ENCODE measurements around the gene STK33.

The STK33 gene

GRCh38 chr11:8392886-8393285, 201.1 kb downstream of the STK33 start:
- H3K9me3 ChIP-seq (ENCODE audit: control insufficient read depth, low read length) = no peaks in the 10 kb centered on the region
- H3K27ac ChIP-seq (ENCODE audit: insufficient read depth, low read length, poor library complexity, severe bottlenecking) = no peak overlapping the region
- no peaks in the 10 kb centered on the region for H3K4me1 ChIP-seq (ENCODE audit: control insufficient read depth, insufficient read depth, low read length, poor library complexity, severe bottlenecking)
- H3K4me3 ChIP-seq (ENCODE audit: insufficient read depth, low read depth, low read length, poor library complexity, severe bottlenecking) = no peak overlapping the region
- H3K27me3 ChIP-seq (replicated peaks; ENCODE audit: control insufficient read depth, insufficient read depth, low read length, poor library complexity, severe bottlenecking) = no peaks in the 10 kb centered on the region
- no peak for DNase-seq
- H3K36me3 ChIP-seq (ENCODE audit: control insufficient read depth, insufficient read depth, low read length) = no peaks in the 10 kb centered on the region

GRCh38 chr11:8392166-8392565, 201.9 kb downstream of the STK33 start:
- no peak overlapping the region for H3K27ac ChIP-seq (ENCODE audit: insufficient read depth, low read length, poor library complexity, severe bottlenecking)
- no peaks in the 10 kb centered on the region for H3K4me1 ChIP-seq (ENCODE audit: control insufficient read depth, insufficient read depth, low read length, poor library complexity, severe bottlenecking)
- H3K9me3 ChIP-seq (ENCODE audit: control insufficient read depth, low read length) = no peaks in the 10 kb centered on the region
- DNase-seq = no peak
- H3K4me3 ChIP-seq (ENCODE audit: insufficient read depth, low read depth, low read length, poor library complexity, severe bottlenecking) = no peak overlapping the region
- no peaks in the 10 kb centered on the region for H3K27me3 ChIP-seq (replicated peaks; ENCODE audit: control insufficient read depth, insufficient read depth, low read length, poor library complexity, severe bottlenecking)
- no peaks in the 10 kb centered on the region for H3K36me3 ChIP-seq (ENCODE audit: control insufficient read depth, insufficient read depth, low read length)

- no peak for DNase-seq
- no peak overlapping the region for H3K4me3 ChIP-seq (ENCODE audit: insufficient read depth, low read depth, low read length, poor library complexity, severe bottlenecking)
- no peaks in the 10 kb centered on the region for H3K27me3 ChIP-seq (replicated peaks; ENCODE audit: control insufficient read depth, insufficient read depth, low read length, poor library complexity, severe bottlenecking)
- H3K27ac ChIP-seq (ENCODE audit: insufficient read depth, low read length, poor library complexity, severe bottlenecking) = no peak overlapping the region
- H3K36me3 ChIP-seq (ENCODE audit: control insufficient read depth, insufficient read depth, low read length) = no peaks in the 10 kb centered on the region
- no peaks in the 10 kb centered on the region for H3K9me3 ChIP-seq (ENCODE audit: control insufficient read depth, low read length)
- no peaks in the 10 kb centered on the region for H3K4me1 ChIP-seq (ENCODE audit: control insufficient read depth, insufficient read depth, low read length, poor library complexity, severe bottlenecking)
Observed at GRCh38 chr11:8390851-8391612, 203.0 kb downstream of the STK33 start.

DNA sequence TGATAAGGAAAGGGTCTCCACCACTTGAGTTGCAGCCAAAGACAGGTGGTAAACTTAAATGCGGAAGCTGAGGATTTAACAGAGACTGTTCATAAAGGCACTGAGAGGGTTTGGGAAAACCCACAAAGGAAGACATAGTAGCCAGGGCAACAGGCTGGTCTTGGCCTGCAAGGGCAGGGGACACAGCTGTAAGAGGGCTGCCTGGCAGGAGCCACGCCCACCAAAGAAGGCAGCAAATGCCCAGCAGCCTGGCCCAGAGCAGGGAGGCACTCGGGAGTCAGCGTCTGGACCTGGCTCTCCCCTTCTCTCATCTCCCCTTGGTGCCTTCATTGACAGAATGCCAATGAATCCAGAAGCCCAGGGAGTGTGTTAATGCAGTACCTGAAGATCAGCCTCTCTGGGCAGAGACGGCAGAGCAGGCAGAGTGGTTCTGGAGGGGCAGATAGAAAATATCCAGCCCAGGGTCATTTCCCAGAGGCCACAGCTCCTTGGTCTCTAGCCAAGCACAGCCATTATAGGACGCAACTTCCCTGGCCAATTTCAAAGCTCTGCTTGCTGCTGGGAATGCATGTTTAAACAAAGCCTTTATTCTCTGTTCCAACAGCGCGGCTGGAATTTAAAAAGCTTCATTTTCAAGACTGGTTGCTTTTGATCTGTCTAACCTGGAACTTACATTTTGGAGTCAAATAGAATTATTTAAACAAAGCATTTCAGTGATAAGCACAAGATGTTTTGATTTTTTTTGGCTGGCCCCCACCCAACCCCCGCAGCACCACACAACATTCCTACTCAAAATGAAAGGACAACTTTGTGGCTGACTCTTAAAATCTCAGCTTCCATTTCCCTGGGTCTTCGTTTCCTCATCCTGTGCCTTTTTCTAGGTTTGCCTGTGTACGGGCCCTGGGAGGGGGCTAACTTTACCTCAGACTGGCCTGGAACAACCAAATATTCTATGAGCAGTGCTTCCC, 204.7 kb downstream of the STK33 start:
- no peak overlapping the region for H3K27ac ChIP-seq (ENCODE audit: insufficient read depth, low read length, poor library complexity, severe bottlenecking)
- DNase-seq = no peak
- H3K4me1 ChIP-seq (ENCODE audit: control insufficient read depth, insufficient read depth, low read length, poor library complexity, severe bottlenecking) = no peaks in the 10 kb centered on the region
- no peaks in the 10 kb centered on the region for H3K27me3 ChIP-seq (replicated peaks; ENCODE audit: control insufficient read depth, insufficient read depth, low read length, poor library complexity, severe bottlenecking)
- H3K9me3 ChIP-seq (ENCODE audit: control insufficient read depth, low read length) = no peaks in the 10 kb centered on the region
- H3K4me3 ChIP-seq (ENCODE audit: insufficient read depth, low read depth, low read length, poor library complexity, severe bottlenecking) = no peak overlapping the region
- H3K36me3 ChIP-seq (ENCODE audit: control insufficient read depth, insufficient read depth, low read length) = no peaks in the 10 kb centered on the region

DNA sequence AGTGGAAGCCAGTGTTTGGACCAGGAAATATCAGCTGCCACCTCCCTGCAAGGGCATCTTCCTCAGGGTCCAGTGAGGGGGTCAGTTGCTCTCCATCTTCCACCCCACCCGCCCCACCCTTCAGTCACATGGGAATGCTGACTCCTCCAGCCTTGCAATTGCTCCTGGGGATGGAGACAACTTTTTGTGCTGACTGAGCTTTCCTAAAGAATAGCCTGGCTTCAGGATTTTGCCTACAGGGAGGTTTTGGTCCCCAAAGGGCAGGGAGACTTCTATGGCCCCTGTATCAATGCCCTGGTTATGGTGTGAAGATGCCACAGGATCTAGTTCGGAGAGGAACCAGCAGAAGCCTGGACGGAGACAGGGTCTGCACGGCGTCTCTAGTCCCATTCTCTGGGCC, 206.3 kb downstream of the STK33 start:
- no peak overlapping the region for H3K4me3 ChIP-seq (ENCODE audit: insufficient read depth, low read depth, low read length, poor library complexity, severe bottlenecking)
- H3K27ac ChIP-seq (ENCODE audit: insufficient read depth, low read length, poor library complexity, severe bottlenecking) = no peak overlapping the region
- no peaks in the 10 kb centered on the region for H3K27me3 ChIP-seq (replicated peaks; ENCODE audit: control insufficient read depth, insufficient read depth, low read length, poor library complexity, severe bottlenecking)
- H3K36me3 ChIP-seq (ENCODE audit: control insufficient read depth, insufficient read depth, low read length) = no peaks in the 10 kb centered on the region
- H3K9me3 ChIP-seq (ENCODE audit: control insufficient read depth, low read length) = no peaks in the 10 kb centered on the region
- no peak for DNase-seq
- H3K4me1 ChIP-seq (ENCODE audit: control insufficient read depth, insufficient read depth, low read length, poor library complexity, severe bottlenecking) = no peaks in the 10 kb centered on the region

DNA sequence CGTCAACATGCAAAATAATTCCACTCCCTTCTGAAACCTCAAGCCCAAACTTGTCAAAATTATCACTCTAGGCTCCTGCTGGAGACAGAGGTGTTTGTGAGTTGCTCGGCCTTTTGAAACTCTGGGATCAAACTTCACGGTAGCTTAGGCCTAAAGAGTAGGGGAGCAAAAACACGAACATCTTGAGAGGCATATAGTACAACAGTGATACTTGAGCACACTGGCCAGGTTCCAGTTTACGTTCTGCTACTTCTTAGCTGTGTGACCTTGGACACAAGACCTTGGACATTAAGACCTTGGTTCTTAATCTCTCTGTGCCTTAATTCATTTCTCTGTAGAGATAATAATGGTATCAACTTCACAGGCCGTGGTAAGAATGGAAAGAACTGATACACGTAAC, 206.9 kb downstream of the STK33 start:
- H3K9me3 ChIP-seq (ENCODE audit: control insufficient read depth, low read length) = no peaks in the 10 kb centered on the region
- no peaks in the 10 kb centered on the region for H3K27me3 ChIP-seq (replicated peaks; ENCODE audit: control insufficient read depth, insufficient read depth, low read length, poor library complexity, severe bottlenecking)
- H3K4me3 ChIP-seq (ENCODE audit: insufficient read depth, low read depth, low read length, poor library complexity, severe bottlenecking) = no peak overlapping the region
- H3K27ac ChIP-seq (ENCODE audit: insufficient read depth, low read length, poor library complexity, severe bottlenecking) = no peak overlapping the region
- H3K4me1 ChIP-seq (ENCODE audit: control insufficient read depth, insufficient read depth, low read length, poor library complexity, severe bottlenecking) = no peaks in the 10 kb centered on the region
- no peak for DNase-seq
- H3K36me3 ChIP-seq (ENCODE audit: control insufficient read depth, insufficient read depth, low read length) = no peaks in the 10 kb centered on the region

DNA sequence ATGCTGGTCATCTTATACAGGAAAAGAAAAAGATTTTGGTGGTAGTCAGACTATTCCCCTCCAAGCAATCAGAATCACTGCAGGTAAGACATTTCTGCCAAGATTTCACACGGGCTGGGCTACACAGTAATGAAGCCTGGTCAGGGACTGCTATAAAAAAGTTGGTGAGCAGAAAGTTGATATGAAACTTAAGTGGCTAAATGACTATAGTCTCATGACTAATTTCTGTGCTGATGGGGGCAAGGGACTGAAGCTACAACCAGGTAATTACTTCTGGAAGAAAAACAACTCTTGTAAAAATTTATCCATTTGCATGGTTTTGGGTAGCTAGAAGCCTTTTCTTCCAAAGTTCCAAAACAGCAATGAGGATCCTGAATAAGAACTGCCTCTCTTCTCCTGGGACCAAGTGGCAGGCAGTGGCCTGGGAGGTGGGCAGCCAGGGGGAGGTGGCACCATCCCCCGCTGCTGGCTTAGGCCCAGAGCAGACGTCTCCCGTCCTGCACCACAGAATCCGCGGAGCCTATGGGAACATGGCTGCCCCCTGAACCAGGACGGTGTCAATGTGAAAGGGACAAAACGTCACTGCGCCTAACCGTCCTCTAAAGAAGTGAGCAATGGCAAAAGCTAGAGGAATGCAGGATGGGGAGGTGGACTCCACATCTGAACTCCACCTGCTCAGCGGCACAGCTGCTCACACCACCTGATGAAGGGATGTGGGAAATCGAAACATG, 207.7 kb downstream of the STK33 start:
- no peak for DNase-seq
- no peak overlapping the region for H3K4me3 ChIP-seq (ENCODE audit: insufficient read depth, low read depth, low read length, poor library complexity, severe bottlenecking)
- H3K27ac ChIP-seq (ENCODE audit: insufficient read depth, low read length, poor library complexity, severe bottlenecking) = no peak overlapping the region
- H3K27me3 ChIP-seq (replicated peaks; ENCODE audit: control insufficient read depth, insufficient read depth, low read length, poor library complexity, severe bottlenecking) = no peaks in the 10 kb centered on the region
- H3K9me3 ChIP-seq (ENCODE audit: control insufficient read depth, low read length) = no peaks in the 10 kb centered on the region
- no peaks in the 10 kb centered on the region for H3K4me1 ChIP-seq (ENCODE audit: control insufficient read depth, insufficient read depth, low read length, poor library complexity, severe bottlenecking)
- H3K36me3 ChIP-seq (ENCODE audit: control insufficient read depth, insufficient read depth, low read length) = no peaks in the 10 kb centered on the region

- H3K27ac ChIP-seq (ENCODE audit: insufficient read depth, low read length, poor library complexity, severe bottlenecking) = no peak overlapping the region
- H3K4me3 ChIP-seq (ENCODE audit: insufficient read depth, low read depth, low read length, poor library complexity, severe bottlenecking) = no peak overlapping the region
- H3K4me1 ChIP-seq (ENCODE audit: control insufficient read depth, insufficient read depth, low read length, poor library complexity, severe bottlenecking) = no peaks in the 10 kb centered on the region
- no peaks in the 10 kb centered on the region for H3K27me3 ChIP-seq (replicated peaks; ENCODE audit: control insufficient read depth, insufficient read depth, low read length, poor library complexity, severe bottlenecking)
- H3K36me3 ChIP-seq (ENCODE audit: control insufficient read depth, insufficient read depth, low read length) = no peaks in the 10 kb centered on the region
- H3K9me3 ChIP-seq (ENCODE audit: control insufficient read depth, low read length) = no peaks in the 10 kb centered on the region
- DNase-seq = no peak
Observed at GRCh38 chr11:8384199-8384821, 209.7 kb downstream of the STK33 start.

GRCh38 chr11:8383627-8384026, 210.4 kb downstream of the STK33 start:
- no peaks in the 10 kb centered on the region for H3K36me3 ChIP-seq (ENCODE audit: control insufficient read depth, insufficient read depth, low read length)
- H3K4me1 ChIP-seq (ENCODE audit: control insufficient read depth, insufficient read depth, low read length, poor library complexity, severe bottlenecking) = no peaks in the 10 kb centered on the region
- no peak overlapping the region for H3K27ac ChIP-seq (ENCODE audit: insufficient read depth, low read length, poor library complexity, severe bottlenecking)
- H3K4me3 ChIP-seq (ENCODE audit: insufficient read depth, low read depth, low read length, poor library complexity, severe bottlenecking) = no peak overlapping the region
- H3K27me3 ChIP-seq (replicated peaks; ENCODE audit: control insufficient read depth, insufficient read depth, low read length, poor library complexity, severe bottlenecking) = no peaks in the 10 kb centered on the region
- no peak for DNase-seq
- no peaks in the 10 kb centered on the region for H3K9me3 ChIP-seq (ENCODE audit: control insufficient read depth, low read length)
